Mammary epithelial cell (primary cell): ENCODE measurements around the gene EIF4A3.

Experiments
- CTCF ChIP-seq, 2 donors: IDR thresholded peaks in 1 of 2; conservative IDR thresholded peaks in 1 of 2; 2 replicates each; pipeline ENCODE4 v1.5.1; 2011 to 2012; ENCODE audit warnings: inconsistent platforms in 2 of 2, low read length in 2 of 2, mild to moderate bottlenecking in 2 of 2, control low read depth in 1 of 2, low read depth in 1 of 2; ENCODE audit not compliant: insufficient read depth in 1 of 2; ENCODE audit errors: extremely low read depth in 1 of 2
- EZH2 ChIP-seq: IDR thresholded peaks from 2 replicates; pipeline ENCODE4 v1.6.1; 2012; ENCODE audit warnings: low read length, inconsistent platforms, borderline replicate concordance

GRCh38 chr17:80112471-80113032 is 34.4 kb downstream of the EIF4A3 start:
- TF ChIP-seq CTCF (conservative IDR thresholded peaks at IDR 0.05 in 1 of 2, IDR thresholded peaks at IDR 0.05 in 1 of 2; ENCODE audit: extremely low read depth in 1 of 2, insufficient read depth in 1 of 2, low read depth in 1 of 2, low read length in 2 of 2) = no peak
- TF ChIP-seq EZH2 = no peak
